Fibroblast of peridontal ligament (primary cell): ENCODE data around the gene SORBS2.
"Not testable (repeated sequence)": the region's sequence is repeated elsewhere in the genome, so short reads cannot be mapped to it uniquely, and the experiment has no call there.

Experiments
- DNase-seq: peaks from one replicate; pipeline ENCODE4 v3.0.0-alpha.2; 2010; ENCODE audit errors: extremely low read depth

The SORBS2 gene

DNA sequence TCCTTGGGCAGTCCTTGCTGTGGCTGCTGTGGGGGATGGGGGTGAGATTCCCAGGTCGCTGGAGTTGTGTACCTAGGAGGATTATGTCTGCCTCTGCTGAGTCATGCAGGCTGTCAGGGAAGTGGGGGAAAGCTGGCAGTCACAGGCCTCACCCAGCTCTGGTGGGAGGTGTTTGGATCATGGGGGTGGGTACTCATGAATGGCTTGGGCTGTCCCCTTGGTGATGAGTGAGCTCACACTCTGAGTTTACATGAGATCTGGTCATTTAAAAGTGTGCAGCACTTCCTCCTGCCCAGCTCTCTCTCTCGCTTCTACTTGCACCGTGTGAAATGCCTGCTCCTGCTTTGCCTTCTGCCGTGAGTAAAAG, 252.1 kb downstream of the SORBS2 start:
- DNase-seq: no peak

- DNase-seq: not testable (repeated sequence)
Measured at GRCh38 chr4:185559251-185559914, 252.6 kb downstream of the SORBS2 start.

DNA sequence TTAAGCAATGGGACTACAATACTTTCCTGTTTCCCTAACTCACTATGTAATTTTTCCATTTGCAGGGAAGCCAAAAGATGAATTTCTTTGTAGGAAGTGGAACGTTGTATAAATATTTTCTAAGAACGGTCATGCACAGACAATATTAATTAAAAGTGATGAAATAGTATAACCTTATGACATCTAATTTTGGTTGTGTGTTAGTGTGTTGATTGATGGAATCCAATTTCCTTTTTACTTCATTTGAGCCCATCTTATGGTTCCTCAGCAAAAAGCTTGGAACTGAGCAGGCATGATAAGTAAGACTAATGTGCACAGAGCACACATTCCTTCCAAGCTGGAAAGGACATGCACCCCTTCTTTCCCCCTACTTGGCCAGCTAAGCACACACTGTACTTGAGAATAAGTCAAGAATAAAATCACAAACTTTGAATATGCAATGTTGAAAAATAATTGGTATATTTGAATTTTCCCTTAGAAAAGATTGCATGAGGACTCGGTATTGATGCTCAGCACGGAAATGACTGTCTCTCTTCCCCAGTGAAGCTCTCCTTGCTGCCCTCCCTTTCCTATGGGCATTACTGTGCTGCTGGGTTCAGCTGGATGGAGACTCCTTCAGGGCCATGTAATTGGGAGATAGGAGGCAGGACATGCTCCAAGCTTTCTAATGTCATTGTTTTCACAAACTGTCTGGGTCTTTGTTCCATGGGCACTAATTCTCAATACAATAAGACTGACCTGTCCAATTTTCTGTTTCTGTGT, 257.4 kb downstream of the SORBS2 start:
- no peak for DNase-seq

GRCh38 chr4:185552254-185552653, 259.7 kb downstream of the SORBS2 start:
- no peak for DNase-seq

GRCh38 chr4:185550933-185551332, 261.1 kb downstream of the SORBS2 start:
- no peak for DNase-seq

GRCh38 chr4:185549095-185549639, 262.8 kb downstream of the SORBS2 start:
- DNase-seq: no peak

GRCh38 chr4:185548587-185548986, 263.4 kb downstream of the SORBS2 start:
- no peak for DNase-seq

GRCh38 chr4:185546335-185546734, 265.7 kb downstream of the SORBS2 start:
- DNase-seq: no peak

DNA sequence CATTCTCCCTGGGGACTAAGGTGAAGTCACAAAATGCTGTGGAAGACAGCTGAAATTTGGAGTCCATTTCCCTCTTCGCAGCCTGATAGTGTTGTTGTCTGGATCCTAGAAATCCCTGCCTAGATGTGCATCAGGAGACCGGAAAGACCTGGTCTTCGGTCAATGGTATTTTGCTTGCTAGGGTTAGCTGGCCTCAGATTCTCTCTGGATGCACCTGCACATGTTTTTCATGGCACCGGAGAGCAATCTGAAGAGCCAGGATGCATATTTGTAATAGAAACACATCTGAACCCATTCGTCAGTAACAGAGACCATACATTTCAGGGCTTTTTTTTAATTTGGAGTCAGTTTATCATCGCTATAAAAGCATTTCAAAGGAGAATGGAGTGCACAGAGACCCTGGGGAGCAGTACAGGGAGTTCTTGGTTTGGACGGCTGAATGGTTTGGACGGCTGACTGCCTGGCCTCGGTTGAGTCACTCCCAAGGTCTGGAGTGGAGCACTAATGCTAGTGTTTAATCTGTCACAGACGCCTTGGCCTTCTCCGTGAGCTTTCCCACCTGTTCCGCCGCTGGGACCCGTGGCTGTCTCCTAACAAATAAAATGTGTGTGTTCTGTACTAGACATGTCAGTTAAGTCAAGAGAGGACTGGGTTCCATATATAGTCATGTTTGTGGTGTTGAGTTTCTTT, 269.2 kb downstream of the SORBS2 start:
- no peak for DNase-seq

DNA sequence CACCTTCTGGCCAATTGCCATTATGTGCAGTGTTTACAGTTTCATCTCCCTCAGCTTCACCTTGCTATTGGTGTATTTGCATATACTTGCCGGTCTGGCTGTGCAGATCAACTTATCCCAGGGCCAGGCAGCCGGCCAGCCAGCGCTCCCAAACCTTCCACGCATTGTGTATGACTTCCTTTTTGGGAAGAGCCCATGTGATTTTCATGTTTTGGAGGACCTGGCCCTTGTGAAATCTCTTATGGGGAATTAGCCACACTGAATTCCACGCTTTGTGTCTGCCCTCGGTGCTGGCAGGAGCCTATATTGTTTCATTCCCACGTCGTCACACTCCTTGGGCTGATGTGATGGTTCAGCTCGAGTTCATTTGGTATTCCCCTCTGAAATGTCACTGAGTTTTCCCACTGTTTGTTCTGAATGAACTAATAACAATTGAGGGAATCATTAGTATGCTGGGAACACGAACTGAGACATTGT, 270.7 kb downstream of the SORBS2 start:
- DNase-seq: no peak

GRCh38 chr4:185540487-185541120, 271.4 kb downstream of the SORBS2 start:
- DNase-seq: no peak

DNA sequence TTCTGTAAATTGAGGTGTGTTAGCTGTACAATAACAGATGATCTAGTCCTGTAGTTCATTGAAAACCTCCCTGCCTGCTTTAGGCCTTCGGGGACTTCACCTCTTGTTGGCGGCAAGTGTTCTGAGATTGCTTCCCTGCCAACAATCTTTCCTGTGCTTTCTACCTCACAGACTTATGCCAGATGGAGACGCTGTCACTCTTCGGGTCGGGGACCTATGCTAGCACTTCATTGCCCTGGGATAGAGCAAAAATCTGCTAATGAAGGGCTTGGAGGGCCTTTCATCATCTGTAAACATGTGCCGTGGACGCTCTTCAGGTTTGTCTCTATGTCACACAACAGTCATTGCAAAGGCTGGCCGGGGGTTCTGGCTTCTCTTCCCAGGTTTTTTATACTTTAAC, 272.0 kb downstream of the SORBS2 start:
- DNase-seq: no peak

GRCh38 chr4:185538806-185539205, 273.2 kb downstream of the SORBS2 start:
- DNase-seq: no peak

DNA sequence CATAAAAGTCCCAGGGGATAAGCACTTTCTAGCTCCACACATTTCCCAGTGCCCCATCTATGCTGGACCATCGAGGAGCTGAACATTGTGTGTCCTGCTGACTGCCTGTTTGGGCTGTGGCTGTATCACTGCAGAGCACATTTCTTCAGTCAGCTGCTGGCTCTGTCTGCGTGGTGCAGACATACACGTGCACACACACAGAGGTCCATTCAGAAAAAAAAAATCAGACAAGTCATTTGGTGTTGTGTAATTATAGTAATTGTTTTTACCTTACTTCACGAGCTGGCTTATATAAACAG, 275.6 kb downstream of the SORBS2 start:
- no peak for DNase-seq

DNA sequence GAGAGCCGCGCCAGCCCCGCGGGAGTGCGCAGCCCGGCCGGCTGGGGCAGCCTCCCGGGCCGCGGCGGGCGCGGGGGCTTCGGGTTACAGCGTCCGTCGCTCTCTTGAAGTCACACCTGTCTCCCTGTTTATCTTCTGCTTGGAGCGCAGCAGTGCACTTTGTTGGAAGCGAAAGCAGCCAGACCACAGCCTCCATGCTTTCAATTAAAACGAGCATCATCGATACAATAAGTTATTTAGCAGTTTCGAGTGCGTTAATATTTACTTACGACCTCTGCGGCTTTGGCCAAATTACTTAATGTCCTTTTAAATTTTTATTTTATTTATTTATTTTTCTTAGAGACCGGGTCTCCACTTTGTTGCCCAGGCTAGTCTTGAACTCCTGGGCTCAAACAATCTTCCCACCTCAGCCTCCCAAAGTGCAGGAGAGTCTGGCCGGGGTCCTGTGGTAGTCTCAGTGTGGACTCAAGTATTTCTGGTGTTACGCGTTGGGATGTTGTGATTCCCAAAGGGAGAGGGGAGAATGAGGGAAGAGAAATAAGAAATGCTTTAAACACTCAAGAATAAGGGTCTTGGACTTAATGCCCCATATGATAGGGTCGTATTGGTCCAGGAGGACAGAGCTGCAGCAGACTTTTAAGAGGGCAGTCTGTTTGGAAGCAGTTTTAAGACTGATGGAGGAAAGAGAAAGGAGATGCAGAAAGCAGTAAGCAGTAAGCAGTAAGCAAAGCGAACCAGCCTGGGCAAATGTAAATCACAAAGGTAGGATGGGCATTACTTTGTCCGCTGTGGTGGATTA, 276.2 kb downstream of the SORBS2 start:
- no peak for DNase-seq
